GM19455 (cell line): ENCODE results near the gene TADA3.

Experiments used
- ATAC-seq: cut with Tn5 transposase; IDR thresholded peaks from one replicate; pipeline ENCODE4 v1.9.1; 2021; ENCODE audit not compliant: unreplicated experiment

The TADA3 gene

GRCh38 chr3:9809615-9810432 is 17.6 kb upstream of the TADA3 start, which contains the start of gene TTLL3:
TTLL3 (plus strand) TSS chr3:9810262; CDS start chr3:9810662, 400 bp downstream.
- peak; percentile 49 for ATAC-seq

- ATAC-seq, result no peak
Observed at GRCh38 chr3:9809239-9809614, 17.0 kb upstream of the TADA3 start.

- ATAC-seq, result no peak
Observed at GRCh38 chr3:9808345-9809037, 16.2 kb upstream of the TADA3 start.

DNA sequence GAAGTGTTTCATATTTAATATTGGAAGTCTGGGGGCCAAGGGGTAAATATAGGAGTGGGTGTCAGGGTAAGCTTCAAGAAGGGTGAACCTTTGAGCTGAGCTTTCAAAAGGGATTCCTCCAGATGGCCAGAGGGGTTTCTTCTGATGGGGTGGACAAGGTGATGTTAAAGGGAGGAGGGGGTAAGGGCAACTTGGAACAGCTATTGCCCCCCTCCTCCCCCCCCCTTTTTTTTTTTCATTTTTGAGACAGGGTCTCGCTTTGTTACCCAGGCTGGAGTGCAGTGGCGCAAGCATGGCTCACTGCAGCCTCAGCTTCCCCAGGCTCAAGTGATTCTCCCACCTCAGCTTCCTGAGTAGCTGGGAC is 15.7 kb upstream of the TADA3 start:
- ATAC-seq, result no peak

DNA sequence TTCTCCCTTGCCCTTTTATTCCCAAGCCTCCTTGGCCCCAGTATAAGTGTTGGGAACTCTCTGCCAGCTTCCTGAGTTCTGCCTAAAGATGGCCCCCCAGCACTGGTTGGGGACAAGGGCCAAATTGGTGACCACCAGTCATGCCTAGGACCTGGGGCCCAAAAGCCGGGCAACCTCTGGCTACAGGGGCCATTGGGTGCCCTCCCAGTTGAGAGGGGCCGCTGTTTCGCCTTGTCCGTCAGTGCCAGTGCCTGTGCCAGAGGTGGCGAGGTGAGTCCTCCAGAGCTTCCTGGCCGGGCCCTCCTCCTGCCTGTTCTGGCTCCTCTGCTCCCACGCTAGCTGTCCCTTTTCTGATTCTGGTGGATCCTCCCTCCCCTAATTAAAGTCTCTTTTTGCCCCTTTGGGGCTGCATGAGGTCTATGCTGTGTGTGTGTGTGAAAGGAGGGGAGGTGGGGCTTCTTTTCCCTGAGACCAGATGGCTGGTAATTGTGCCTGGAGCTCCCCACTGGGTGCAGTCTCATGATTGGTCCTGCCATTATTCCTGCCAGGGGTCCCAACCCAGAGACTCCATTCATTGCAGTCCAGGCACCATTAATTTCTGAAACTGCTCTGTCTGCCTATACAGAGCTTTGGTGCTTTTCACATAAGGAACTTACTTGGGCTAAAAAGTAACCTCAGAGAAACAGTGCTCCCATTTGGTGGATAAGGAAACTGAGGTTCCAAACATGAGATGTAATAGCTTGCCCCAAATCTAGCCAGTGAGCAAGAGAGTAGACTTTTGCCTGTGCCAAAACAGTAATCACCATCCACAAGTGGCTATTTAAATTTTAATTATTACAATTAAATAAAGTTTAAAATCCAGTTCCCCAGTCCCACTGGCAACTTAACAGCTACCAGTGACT is 14.7 kb upstream of the TADA3 start:
- no peak for ATAC-seq

GRCh38 chr3:9806137-9806536 is 13.9 kb upstream of the TADA3 start:
- no peak for ATAC-seq

- no peak for ATAC-seq
Observed at GRCh38 chr3:9804996-9805395, 12.7 kb upstream of the TADA3 start.

- no peak for ATAC-seq
Observed at GRCh38 chr3:9803494-9803893, 11.2 kb upstream of the TADA3 start.

GRCh38 chr3:9800529-9800928 is 8.3 kb upstream of the TADA3 start:
- no peak for ATAC-seq

DNA sequence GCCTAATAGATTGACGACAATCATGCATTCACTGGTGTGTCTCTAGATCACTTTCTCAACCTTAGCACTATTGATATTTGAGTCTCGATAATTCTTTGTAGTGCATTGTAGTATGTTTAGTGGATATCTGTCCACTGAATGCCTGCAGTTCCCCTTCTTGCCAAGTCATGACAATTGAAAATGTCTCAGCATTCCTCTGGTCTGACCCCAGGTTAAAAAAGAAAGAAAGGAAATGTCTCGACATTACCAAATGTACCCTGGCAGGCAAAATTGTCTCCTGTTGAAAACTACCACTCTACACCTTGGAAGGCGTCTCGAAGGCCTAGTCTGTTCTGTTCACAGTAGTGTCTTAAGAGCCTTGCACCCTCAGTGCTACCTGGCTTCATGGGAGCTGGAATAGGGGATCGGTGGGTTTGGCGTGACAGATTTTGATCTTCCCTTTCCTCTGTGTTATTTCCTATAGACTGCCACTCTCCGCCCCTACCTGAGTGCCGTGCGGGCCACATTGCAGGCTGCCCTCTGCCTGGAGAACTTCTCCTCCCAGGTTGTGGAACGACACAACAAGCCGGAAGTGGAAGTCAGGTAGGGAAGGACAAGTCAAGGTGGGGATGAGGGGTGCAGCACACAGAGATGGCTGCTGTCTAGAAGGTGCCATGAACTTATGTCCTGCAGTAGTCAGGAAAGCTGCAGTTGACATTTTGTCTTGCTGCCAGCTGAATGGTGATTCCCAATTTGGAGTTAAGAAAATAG is 5.1 kb upstream of the TADA3 start:
- no peak for ATAC-seq

- no peak for ATAC-seq
Observed at GRCh38 chr3:9795207-9795606, 2.9 kb upstream of the TADA3 start.

- no peak for ATAC-seq
Observed at GRCh38 chr3:9794400-9794799, 2.1 kb upstream of the TADA3 start.

- ATAC-seq, result no peak
Observed at GRCh38 chr3:9793161-9793781, 998 bp upstream of the TADA3 start.

GRCh38 chr3:9791790-9792404 is 376 bp downstream of the TADA3 start:
- no peak for ATAC-seq

DNA sequence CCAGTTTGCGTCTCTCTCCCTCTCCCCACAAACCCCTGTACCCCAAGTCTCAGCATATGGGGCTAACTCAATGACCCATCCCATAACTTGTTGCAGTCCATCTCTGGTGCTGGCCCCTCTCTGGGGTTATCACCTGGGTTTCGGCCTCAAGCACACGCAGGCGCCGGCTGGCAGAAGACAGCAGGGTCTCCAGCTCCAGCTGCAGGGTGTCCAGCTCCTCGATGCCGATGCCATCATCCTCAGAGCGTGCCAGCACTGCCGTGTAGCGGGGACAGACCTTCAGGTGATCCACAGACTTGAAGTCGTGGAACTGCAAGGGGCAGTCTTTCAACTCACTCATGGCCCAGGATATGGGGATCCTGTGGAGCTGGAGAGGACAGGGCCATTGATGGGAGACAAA is 1.1 kb downstream of the TADA3 start:
- ATAC-seq, result no peak

DNA sequence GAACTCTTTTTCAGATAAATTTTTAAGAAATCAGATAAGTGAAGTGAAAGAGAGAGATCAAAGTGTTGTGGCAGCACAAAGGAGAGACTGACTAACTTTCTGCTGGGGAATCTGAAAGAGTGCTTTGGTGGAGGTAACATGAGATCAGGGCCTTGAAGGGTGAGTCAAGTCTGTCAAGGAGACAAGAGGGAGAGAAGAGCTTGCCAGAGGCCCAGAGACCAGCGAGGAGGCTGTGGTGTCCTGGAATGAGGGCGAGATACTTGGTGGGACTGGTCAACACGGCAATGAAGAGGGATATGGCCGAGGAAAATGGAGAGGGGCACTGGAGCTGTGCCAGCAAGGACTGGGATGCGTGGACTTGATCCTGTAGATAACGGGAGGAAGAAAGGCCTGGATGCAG is 4.6 kb downstream of the TADA3 start:
- ATAC-seq, result no peak

- ATAC-seq, result no peak
Observed at GRCh38 chr3:9786825-9787669, 5.2 kb downstream of the TADA3 start.

DNA sequence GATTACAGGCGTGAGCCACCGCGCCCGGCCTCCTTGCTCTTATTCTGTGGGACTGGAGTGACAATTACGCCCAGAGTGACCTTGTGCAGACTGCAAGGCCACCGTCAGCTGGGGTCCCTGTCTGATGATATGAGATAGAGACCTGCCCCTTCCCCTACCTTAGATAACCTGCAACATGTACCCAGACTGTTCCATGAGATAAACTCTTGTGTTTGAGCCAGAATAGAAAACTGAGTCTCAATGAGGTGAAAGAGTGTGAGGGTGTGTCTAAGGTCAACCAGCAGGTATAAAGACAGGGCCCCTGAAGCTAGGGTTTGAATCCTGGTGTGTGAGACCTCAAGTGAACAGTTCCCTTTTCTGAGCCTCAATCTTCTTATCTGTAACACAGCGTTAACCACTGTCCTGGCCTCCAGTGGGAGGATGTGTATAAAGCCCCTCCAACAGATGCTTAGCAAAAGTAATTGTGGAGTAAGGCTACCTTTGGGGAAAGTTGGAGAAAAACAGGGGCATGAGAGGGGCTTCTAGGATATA is 6.0 kb downstream of the TADA3 start:
- no peak for ATAC-seq

- ATAC-seq, result no peak
Observed at GRCh38 chr3:9785602-9786001, 6.7 kb downstream of the TADA3 start.
